Muscle of arm (tissue), 12 donors: ENCODE results near the gene SHB. TPM values are rescaled to one million over a fixed set of nuclear protein-coding genes. Genes with fewer than 3 reads are reported as not detected.

ENCODE experiments used
- DNase-seq: peaks from one replicate; pipeline ENCODE4 v3.0.0-alpha.2; 2013
- polyA plus RNA-seq, 12 donors: library from polyadenylated mRNA; unstranded; fragments of 120-200 nt; gene quantifications; one replicate each; pipeline ENCODE4 v1.2.1, GENCODE V29; 2013; ENCODE audit not compliant: insufficient read length in 12 of 12

SHB gene
- polyA plus RNA-seq, 12 donors = 4.3 to 11.0 (median 6.3) TPM; not detected in 1

DNA sequence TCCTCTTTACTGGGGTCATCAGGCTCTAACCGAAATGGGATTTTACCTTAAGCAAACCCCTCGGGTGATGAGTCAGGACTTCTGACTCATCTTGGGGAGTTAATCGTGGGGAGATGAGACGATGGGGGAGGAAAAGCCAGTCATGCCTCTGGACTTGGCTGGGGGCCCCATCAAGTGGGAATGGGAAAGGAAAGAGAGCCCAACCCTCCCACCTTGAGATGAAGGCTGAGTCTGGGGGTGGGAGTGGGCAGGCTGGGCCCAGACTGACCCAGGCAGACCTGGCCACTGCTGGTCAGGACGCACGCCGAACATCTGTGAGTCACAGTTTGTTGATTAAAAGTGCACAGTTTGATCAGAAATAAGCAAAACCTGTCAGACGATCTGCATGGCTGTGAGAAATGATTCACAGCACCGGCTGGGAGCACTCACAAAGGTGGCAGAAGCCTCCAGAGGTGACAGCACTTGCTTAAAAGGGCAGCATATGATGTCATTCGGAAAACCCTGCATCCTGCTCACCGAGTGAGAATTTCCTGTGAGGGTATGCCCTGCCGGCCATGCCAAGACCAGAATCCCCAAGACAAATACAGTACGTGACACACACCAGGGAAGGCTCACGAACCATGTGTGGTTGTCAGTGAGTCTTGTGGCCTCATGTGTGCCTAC is 115.1 kb downstream of the SHB start:
- no peak for DNase-seq

DNA sequence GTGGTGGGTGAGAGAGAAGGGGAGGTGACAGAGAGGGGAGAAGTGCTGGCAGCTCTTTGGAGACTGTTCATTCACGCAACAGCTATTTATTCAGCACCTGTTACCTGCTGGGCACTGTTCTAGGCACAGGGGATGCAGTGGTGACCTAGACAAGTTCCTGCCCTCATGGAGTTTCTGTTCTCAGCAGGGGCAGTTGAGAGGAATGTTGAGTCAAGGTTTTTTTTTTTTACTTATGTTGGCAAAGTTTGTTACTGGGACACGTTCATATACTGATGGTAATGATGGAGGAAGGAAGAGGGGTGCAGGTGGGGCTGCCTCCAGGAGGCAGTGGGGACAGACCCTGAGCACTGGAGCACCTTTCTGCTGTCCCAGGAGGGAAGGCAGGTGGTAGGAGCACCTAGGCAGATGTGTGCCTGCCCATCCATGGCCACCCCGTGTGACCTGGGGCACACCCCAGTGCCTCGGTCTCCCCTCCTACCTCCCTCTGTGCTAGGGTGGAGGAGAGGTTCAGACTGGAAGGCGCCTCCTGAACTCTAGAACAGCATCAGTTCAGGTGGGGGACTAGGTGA is 115.7 kb downstream of the SHB start:
- DNase-seq = no peak

DNA sequence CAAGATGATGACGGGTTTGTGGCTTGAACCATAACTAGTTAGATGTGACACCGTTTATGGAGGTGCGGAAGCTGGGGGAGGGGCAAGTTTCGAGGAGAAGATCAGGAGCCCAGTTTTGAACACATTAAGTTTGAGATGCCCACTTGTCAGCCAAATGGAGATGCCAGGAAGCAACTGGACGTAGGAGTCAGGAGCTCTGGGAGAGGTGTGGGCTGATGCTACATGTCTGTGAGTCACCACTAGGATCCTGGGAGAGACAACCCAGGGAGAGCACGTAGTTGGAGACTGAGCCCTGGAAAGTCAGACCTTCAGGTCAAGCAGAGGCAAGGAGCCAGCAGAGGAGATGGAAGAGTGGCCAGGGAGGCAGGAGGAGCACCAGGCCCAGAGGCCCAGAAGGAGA is 116.3 kb downstream of the SHB start:
- no peak for DNase-seq

DNA sequence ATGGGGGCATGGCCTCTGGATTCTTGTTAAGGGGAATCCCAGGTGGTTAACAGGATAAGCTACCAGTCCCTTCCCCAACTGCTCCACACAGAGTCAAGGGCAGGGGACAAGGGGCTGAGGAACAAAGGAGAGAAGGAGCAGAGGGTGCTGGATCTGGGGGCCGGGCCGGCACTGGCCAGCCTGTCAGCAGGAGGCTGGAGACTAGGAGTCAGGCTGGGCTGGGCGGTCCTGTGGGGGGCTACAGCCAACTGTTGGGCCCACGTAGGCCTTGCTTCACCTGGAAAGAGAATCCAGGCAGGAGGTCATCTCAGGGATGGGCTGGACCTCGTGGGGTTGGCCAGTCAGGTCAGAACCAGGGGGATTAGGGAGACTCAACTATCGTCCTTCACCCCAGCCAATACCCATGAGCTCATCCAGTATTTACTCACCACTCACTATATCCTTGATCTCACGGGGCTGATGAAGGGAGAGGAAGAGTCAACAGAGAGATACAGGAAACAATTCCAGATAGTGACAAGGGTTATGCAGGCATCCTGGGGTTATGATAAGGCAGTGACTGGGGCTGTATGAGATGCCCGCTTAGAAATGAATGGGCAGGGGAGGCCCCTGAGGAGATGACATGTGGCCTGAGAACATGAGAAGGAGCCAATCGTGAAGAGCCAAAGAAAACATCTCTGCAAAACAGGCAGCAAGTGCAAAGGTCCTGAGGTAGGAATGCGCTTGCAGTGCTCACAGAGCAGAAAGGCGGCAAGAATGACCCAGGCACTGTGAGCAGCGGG is 117.2 kb downstream of the SHB start:
- DNase-seq = no peak

DNA sequence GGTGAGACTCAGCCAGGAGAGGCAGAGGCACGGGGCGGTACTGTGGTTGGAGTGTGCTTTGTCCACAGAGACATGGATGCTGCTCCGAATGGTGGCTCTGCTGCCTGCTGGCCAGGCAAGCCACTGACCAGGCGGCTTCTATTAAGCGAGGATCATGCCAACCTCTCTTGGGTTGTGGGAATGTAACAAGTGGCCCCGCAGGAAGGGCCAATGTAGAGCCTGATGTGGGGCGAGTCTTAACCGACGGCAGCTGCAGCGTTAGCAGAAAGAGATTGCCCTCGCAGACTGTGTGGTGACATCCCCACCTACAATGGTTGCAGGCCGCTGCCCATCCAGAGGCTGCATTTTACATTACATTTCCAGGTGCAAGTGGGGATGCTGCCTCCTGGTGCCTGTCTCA is 118.5 kb downstream of the SHB start:
- DNase-seq = no peak

DNA sequence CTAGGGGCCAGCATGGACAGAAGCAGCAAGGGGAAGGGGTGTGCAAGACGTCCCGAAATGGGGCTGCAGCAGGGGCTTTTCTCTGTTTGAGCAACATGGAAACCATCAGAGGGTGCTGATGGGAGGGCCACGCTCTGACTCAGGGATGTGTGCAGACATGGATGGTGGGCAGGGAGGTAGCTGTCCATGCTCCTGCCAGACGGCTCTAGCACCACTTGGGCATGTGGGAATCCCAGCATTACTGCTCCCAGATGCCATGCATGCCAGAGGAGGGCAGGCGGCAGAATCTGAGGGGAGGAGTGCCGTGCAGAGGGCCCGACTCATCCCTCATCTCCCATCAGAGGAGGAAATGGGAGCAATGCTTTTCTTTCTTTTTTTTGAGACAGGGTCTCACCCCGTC is 119.5 kb downstream of the SHB start:
- DNase-seq = no peak

DNA sequence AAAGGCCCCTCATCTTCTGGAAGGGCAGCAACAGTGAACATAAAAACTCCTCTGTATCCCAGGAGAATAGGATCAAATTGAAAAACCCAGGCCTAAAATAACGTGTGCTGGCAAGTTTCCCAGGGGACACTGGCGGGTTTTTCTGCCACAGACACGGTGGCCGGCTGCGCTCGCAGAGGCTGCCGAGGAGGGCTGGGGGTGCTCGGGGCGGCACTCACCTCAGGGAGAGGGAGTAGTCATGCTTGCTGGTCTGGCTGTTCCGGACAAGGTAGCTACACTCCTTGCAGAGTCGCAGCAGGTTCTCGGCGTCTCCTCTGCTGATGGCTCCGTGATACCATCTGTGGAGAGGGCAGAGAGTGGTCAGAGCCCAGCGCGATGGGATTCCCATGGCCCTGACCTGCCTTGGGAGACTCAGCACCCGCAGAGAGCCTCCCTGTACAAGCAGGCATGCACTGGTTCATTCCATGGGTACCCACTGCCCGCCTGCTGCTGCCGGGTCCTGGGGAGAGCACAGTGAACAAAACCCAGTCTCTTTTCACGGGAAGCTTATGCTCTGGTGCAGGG is 120.5 kb downstream of the SHB start:
- no peak for DNase-seq

DNA sequence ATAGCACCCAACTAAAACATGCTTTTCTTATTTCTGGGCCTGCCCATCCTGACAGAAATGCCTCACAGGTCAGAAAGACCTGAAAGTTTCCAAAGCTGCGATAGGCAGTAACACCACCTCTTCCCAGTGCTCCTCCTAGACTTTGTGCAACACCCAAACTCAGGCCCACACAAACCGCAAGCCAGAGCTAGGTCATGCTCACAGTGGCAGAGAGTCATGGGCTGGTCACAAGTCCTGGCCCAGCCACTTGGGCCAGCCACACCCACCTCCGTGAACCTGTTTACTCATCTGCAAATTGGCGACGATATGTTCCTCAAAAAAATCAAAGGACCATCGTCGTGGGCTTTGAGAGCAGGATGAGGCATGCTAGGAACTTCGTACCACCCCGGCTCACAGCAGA is 121.0 kb downstream of the SHB start:
- no peak for DNase-seq

DNA sequence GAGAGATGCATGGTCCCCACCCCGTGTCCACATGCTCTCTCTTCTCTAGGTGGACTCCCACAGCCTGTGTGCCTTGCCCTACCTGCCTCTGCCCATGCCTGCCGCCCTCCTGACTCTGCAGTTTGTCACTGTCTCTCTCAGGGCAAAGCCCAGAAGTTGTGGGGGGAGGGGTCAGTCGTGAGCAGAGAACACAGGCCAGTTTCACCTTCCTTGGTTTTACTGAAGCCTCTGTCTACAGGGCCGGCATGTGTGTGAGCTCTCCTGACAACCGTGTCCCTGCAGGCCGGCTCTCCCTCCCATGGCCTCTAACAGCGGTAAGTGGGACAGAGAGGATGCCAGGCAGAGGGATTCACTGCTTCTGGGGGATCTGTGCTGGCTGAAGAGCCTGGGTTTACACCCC is 121.6 kb downstream of the SHB start:
- DNase-seq = no peak

DNA sequence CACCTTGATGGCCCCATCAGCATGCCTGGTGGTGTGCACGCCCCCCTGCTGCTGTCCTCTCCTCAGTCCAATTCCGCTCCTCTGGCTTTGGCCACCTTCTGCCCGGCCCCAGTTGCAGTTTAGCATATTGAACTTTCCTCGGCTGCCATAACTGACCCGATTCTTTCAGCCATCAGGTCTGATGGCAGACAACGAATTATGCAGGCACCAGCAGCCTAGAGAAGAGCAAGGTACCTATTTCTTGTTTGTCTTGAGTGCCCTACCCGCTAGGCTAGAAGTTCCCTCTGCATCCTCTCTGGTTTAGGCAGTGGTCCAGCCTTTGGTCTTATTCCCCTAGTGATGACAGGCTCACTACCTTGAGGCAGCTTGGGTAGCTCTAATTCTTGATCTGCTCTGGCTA is 122.1 kb downstream of the SHB start:
- DNase-seq = no peak

DNA sequence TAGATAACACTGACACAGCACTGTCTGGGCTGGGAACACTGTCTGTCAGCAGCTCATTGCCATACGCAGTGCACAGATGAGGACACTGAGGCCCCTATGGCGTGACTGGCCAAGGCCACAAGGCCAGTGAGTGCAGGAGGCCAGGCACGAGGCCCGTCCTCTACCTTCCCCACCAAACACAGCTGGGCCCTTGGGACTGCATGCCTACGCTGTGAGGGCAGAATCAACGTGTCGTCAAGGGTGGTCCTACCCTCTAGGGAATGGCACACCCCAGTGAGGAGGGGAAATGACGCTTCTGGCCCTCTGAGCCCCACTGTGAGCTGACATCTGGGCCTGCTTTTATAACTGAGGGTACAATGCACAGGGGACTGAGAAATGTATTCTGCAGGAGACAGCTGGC is 123.0 kb downstream of the SHB start:
- DNase-seq = no peak

DNA sequence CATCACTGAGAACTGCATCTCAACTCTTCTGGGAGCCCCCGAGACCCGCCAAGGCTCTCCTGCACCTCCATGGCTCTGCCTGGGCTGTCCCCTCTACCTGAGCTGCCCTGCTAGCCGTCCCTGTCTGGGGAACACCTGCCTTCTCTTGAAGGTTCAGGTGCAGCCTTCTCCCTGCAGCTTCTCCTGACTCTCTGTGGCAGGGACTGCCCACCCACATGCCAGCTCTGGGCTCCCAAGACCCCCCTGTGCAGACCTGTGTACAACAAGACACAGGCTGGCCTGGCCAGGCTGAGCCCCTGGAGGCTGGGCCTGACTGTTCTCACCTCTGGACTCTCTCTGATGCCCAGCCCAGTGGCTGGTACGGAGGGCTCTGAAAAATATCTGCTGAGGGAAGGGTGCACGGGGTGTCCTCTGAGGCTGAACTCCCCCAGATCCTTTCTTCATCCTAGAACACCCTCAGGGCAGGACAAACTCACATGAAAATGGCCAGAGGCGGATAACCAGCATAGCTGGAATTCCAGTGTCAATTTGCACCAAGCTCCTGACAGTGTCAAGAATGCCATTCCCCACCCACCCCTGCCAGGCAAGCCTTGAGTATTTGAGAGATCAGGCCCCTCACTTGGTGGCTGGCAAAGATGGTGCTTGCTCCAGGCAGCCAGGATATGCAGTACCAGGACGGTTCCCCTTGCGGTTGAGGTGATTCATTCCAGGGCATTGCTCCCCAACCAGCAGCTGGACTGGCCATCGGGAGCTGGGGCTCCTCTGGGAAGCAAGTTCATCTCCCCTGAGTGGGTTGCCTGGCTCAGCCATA is 124.2 kb downstream of the SHB start:
- DNase-seq = no peak

DNA sequence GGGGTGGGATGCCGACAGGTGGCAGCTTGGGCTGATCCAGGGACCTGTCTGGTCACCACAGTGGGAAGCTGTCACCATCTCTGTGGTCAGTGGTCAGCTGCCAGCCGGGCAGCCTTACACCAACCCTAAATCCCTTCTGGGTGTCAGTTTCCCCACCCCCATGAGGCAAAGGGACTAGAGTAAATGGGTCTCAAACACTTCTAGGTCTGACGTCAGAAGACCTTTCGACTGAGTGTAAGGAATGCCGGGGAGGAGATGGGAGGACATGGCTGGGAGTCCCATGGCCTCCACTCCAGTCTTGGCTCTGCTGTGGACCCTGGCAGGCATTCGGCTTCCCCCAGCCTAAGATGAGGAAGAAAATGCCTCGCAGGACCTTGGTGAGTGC is 124.8 kb downstream of the SHB start:
- DNase-seq = no peak

DNA sequence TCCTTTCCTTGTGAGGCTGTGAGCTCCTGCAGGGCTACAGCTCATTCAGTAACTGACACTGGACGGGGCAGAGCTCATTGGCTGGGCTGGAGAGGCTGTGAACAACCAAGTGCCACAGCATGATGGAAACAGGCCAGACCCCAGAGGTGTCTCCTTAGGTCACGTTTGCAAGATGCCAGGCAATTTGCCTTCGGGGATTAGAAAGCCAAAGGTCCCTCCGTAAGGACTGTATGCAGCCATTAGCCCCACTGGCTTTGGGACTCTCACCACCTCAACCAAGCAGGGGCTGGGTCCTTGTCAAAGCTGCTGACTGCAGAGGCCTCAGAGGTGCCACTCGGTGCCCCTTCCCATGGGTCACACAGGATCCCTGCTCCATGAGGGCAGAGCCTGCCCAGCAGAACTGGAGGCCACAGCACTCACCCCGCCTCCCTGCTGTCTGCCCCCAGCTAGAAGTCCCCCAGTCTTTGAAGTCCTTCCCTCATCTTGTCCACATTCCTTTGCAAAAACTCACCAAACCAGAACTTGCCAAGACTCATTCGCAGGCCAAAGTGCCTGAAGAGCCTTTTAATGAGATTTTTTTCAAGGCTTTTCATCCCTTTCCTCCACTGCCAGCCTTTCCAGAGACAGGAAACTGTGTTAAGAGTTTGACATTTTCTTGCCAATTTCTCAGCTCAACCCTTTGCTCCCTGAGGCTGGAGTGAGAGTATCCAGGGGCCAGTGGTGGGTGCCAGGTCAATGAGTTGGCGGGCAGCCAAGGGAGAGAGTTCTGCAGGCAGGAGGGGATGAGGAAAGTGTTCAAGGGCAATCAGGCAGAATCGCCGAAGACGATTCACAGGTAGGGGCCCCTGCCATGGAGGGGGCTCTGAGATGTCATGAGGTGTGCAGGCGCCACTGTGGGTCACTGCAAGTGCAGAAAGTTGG is 125.4 kb downstream of the SHB start:
- peak; percentile 62 for DNase-seq

DNA sequence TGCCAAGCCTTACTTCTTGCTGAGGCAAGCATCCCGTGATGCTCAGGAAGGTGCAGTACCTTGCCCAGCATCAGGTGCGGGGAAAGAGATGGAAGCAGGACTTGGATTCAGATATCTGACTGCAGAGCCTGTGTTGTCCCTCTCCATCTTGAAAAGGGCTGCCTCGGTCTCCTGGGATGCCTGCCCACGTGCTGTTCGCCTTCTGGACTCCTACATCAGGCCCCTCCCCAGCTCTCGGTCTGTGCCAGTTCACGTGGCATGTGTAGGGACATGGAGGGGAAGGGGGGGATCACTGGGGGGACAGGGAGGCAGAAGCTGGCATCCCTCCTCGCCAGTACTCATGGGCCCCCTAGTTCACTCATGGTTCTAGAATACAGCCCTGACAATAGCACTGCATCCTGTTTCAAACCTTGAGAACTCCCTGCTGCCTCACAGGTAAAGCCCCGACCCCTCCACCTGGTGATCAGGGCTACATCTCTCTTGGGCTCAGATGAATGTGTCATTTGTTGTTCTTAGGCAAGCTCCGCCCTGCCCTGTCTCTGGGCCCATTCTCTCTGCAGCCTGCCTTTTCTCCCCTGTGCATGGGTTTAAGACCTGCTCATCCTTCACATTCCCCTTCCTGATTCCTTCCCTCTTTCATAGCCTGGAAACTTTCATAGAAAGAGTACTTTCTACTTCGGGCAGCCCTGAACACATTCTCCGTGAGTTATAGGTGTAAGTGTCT is 126.2 kb downstream of the SHB start:
- no peak for DNase-seq

DNA sequence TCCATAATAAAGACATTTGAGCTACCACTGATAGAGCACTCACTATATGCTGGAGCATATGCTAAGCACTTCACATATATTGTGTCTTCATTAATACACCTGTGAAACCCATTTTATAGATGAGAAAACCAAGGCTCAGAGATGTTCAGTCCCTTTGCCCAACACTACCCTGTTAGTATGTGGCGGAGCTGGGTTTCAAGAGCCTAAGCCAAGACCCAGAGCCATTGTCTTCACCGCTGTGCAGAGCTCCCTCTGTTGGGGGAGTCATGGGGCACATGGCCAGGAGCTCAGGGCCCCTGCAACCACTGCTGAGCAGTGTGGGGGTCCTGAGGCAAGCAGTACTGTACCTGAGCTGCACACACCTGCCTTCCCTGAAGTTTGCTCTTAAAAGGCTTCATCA is 127.8 kb downstream of the SHB start:
- no peak for DNase-seq

DNA sequence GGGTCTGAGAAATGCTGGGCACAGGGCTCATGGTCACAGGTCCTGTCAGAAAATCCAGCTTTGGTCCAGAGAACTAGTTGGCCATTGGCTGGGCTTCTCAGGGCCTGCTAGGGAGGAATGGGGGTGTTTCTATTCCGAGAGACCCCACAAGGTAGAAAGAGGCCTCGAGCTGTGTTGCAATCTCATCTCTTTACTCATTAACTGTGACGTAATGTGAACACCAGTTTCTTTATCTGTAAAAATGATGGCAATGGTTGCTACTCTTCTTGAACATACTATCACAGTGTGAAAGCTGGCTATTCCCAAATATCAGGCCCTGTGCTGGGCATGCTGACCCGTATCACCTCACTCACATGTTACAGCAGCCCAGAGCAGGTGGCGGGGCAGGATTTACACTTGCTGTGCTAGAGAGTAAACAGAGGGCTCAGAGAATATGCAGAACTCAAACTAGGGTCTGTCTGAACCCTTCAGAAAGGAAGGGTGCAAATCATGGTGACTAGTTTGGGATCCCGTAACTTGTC is 129.4 kb downstream of the SHB start:
- DNase-seq = no peak

DNA sequence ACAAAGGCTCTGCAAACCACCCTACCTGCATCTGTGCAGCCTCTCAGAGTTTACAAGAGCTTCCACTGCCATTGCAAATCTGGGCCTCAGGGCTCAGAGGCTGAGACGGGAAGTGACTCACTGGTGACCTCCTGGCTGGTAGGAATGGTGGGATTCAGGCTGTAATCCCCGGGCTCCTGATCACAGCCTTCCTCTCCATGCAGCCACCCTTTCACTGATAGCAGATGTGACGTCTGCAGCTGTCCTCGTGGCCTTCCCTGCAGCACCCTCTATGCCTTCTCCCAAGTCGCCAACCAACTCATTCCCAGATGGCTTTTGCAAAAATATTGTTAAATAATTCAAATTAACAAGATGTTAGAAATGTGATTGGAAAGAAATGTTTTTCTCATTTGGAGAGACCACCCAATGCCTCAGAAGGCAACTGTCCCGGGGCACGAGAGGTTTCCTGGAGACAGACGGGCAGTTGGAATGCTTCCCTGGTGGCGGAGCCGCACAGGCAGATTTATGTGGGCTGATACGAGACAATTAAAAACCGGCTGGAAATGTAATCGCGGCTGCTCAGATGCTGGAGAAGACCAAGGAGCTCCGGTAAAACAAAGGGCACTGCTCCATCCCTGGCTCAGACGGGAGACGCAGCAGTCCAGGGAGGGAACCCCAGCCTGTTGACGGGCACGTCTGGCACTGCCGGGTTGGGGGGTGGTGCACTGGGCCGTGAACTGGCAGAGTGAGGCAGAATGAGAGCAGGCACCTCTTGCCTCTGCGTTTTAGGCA is 130.7 kb downstream of the SHB start:
- peak; percentile 26 for DNase-seq

DNA sequence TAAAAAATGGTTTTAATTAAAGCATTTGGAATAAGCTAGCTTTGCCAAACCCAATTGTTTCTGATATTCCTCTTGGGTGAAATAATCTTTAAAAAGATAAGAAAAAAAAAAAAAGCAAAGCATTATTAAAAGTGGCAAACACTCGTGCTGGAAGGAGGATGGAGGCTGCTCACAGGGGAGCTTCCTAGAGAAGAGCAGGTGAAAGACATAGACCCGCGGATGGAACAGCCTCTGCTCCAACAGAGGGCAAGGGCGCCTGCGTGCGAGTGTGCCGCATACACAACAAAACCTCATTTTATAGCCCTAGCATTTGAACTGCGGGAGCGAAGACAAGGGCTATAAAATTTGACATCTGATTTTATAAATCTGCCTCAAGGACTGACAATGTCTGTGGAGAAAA is 131.7 kb downstream of the SHB start:
- DNase-seq = no peak
